ELF-1 (cell line): ENCODE results near the gene INSM1.

ENCODE experiments used
- DNase-seq: peaks from one replicate; pipeline ENCODE4 v3.0.0-alpha.2; 2016; ENCODE audit warnings: low read depth, low spot score

Gene INSM1

GRCh38 chr20:20393207-20394120 is 25.6 kb downstream of the INSM1 start:
- no peak for DNase-seq

GRCh38 chr20:20395087-20395486 is 27.2 kb downstream of the INSM1 start:
- no peak for DNase-seq

GRCh38 chr20:20395903-20396568 is 28.1 kb downstream of the INSM1 start:
- DNase-seq = peak; percentile 45

- DNase-seq = no peak
These were observed 28.9 kb downstream of the INSM1 start for GRCh38 chr20:20396794-20397193.

GRCh38 chr20:20398123-20398522 is 30.2 kb downstream of the INSM1 start:
- no peak for DNase-seq

DNA sequence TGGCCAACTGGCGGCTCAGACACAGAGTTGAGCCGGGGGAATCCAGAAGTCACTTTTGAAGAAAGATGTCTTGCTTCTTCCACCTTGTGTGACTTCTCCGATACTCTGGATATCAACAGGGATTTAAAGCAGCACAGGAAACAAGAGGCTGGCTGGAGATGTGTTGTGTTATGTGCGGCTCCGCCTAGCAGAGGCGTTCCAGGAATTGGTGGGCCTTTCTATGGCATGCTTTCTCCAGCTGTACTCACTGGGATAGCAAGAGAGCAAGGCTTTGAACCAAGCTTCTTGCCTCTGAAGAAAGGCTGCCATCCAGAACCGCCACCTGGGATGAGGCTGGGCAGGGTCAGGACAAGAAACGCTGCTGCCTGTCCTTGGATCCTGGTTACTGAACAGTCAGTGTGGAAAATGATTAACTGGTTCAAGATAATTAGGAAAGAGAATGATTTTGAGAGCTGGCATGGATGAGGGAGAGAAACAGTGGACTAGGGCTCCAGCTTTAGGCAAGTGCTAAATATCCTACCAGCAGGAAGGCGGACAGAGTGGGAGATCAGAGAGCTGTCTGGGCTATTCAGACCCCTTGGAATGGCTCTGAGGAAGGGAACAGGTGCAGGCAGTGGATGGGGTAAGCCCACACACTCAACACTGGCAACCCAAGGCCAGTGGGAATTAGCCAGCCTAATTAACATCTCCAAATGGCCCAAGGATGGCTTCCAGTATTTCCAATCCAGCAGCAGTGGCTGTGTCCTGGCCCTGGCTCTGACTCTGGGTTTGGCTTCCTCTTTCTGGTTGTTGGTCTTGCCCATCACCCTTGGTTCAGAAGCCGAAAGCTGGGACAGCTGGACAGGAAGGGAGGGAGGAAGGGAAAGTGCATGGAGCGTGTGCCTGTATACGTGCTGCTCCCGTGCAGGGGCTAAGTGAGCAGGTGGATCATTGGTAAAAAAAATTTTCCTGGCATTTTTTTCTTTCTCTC is 31.9 kb downstream of the INSM1 start:
- no peak for DNase-seq

DNA sequence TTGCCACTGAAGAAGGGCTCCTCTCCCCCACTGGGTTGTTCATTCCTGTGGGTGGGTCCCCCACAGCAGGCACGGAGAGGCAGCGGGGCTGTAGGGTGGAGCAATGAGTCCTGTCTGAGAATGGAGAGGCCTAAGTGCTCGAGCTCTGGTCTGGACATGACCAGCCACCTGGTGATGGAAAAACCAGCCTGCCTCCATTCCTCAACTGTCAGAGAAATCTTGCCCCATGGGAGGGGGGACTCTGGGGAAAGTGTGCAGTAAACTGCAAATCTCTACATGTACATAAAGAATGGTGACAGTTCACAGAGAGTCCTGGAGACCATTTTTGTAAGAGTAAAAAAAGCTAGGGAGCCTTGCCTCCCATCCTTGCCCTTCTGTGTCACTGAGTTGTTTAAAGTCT is 34.1 kb downstream of the INSM1 start:
- DNase-seq = no peak

- no peak for DNase-seq
These were observed 36.7 kb downstream of the INSM1 start for GRCh38 chr20:20404633-20405032.

DNA sequence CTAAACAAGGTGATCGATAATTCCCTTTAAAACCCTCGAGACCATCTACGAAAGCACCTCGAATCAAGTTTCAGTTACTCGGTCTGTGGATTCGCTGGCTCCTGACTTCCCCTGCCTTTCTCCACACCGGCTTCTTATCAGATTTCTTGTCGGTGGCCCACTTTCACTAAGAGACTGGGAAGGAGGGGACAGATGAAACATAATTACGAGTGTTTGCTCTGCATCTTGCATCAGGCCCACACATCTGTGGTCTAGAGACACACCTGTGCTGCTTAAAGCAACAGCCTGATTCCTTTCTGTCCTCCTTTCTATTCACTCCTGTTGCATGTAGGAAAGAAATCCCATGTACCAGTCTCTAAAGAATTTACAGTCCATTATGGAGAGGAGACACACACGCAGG is 37.7 kb downstream of the INSM1 start:
- no peak for DNase-seq

- no peak for DNase-seq
These were observed 38.4 kb downstream of the INSM1 start for GRCh38 chr20:20406306-20406705.

- no peak for DNase-seq
These were observed 40.2 kb downstream of the INSM1 start for GRCh38 chr20:20407891-20408805.

GRCh38 chr20:20409331-20409730 is 41.4 kb downstream of the INSM1 start:
- no peak for DNase-seq

GRCh38 chr20:20410678-20411077 is 42.8 kb downstream of the INSM1 start:
- peak; percentile 74 for DNase-seq

GRCh38 chr20:20411402-20411801 is 43.5 kb downstream of the INSM1 start:
- DNase-seq = no peak

- DNase-seq = no peak
These were observed 43.9 kb downstream of the INSM1 start for GRCh38 chr20:20411836-20412235.

DNA sequence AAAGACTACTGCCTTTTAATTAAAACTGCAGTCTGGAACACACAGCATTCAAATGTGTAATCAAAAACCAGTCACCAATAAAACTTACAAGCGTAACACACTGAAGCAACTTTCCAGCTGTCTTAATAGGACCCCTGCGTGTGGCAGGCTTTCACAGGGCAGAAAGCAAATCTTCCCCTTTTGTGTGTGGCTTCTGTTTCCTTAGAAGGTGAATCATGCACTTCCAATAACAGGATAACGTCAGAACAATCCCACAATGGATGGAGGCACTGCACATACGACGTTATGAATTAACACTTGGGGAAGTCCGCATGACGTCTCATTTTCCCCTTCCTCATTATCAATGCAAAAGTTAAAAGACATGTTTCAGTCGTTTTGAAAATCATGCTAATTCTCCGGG is 44.8 kb downstream of the INSM1 start:
- no peak for DNase-seq

GRCh38 chr20:20413810-20414281 is 45.9 kb downstream of the INSM1 start:
- peak; percentile 47 for DNase-seq

DNA sequence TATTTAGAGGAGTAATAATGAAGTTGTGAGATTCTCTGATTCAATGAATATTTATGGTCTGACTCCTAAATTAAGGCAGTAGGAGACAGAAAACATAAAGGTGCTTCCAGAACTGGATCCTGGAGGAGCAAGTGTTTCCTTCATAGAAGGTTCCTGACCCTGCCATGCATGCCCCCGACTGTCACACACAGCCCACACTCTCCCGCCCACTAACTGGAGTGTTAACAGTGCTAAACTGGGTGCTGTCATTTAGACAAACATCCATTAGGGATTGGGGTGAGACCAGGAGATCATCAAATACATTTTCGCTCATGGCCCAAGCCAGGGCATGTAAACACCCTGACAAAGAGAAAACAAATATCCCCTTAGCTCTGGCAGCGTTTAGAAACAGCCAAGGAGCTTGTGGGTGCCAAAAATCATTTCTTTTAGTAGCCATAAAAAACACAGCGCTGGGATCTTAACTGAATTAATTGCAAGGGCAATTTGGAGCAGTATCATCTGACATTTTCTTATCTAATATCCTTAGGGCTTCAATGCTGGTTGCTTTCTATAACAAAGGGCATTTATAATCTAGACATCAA is 46.8 kb downstream of the INSM1 start:
- no peak for DNase-seq

- DNase-seq = no peak
These were observed 47.4 kb downstream of the INSM1 start for GRCh38 chr20:20415321-20415720.
